Measurements from ENCODE around the gene UBE2Q1.

UBE2Q1 gene

GRCh38 chr1:154577346-154578057 is 19.0 kb upstream of the UBE2Q1 start:
- no peak for DNase-seq (ENCODE audit: low read depth)

- DNase-seq (ENCODE audit: low read depth), result no peak
Observed at GRCh38 chr1:154575951-154576566, 17.6 kb upstream of the UBE2Q1 start.

GRCh38 chr1:154575147-154575927 is 16.9 kb upstream of the UBE2Q1 start:
- no peak for DNase-seq (ENCODE audit: low read depth)

- no peak for DNase-seq (ENCODE audit: low read depth)
Observed at GRCh38 chr1:154574716-154575115, 16.3 kb upstream of the UBE2Q1 start.

GRCh38 chr1:154573168-154573510 is 14.7 kb upstream of the UBE2Q1 start:
- DNase-seq (ENCODE audit: low read depth), result no peak

- DNase-seq (ENCODE audit: low read depth), result no peak
Observed at GRCh38 chr1:154572468-154573167, 14.2 kb upstream of the UBE2Q1 start.

- no peak for DNase-seq (ENCODE audit: low read depth)
Observed at GRCh38 chr1:154571964-154572288, 13.5 kb upstream of the UBE2Q1 start.

GRCh38 chr1:154571244-154571963 is 12.9 kb upstream of the UBE2Q1 start:
- DNase-seq (ENCODE audit: low read depth), result no peak

- no peak for DNase-seq (ENCODE audit: low read depth)
Observed at GRCh38 chr1:154568157-154568815, 9.8 kb upstream of the UBE2Q1 start.

GRCh38 chr1:154567386-154568156 is 9.1 kb upstream of the UBE2Q1 start, which contains the start of gene CHRNB2:
TSS of gene CHRNB2 (plus strand) at chr1:154567778. CDS start at chr1:154568045, 267 bp downstream.
- DNase-seq (ENCODE audit: low read depth), result peak; percentile 60

- DNase-seq (ENCODE audit: low read depth), result no peak
Observed at GRCh38 chr1:154565876-154566275, 7.4 kb upstream of the UBE2Q1 start.

- peak; percentile 67 for DNase-seq (ENCODE audit: low read depth)
Observed at GRCh38 chr1:154559466-154560044, 1.1 kb upstream of the UBE2Q1 start.

- DNase-seq (ENCODE audit: low read depth), result peak; percentile 99
Observed at GRCh38 chr1:154558720-154559465, 431 bp upstream of the UBE2Q1 start.

- no peak for DNase-seq (ENCODE audit: low read depth)
Observed at GRCh38 chr1:154557248-154557938, 1.1 kb downstream of the UBE2Q1 start.

- DNase-seq (ENCODE audit: low read depth), result no peak
Observed at GRCh38 chr1:154556422-154556821, 2.0 kb downstream of the UBE2Q1 start.

GRCh38 chr1:154553056-154554030 is 5.1 kb downstream of the UBE2Q1 start:
- no peak for DNase-seq (ENCODE audit: low read depth)

GRCh38 chr1:154552036-154552435 is 6.4 kb downstream of the UBE2Q1 start:
- no peak for DNase-seq (ENCODE audit: low read depth)

GRCh38 chr1:154551474-154551873 is 7.0 kb downstream of the UBE2Q1 start:
- DNase-seq (ENCODE audit: low read depth), result no peak

Measured in activated T-cell treated with anti-CD3 and anti-CD28 coated beads for 1 hour (primary cell).